ENCODE measurements around the gene PHACTR3.

PHACTR3 gene

DNA sequence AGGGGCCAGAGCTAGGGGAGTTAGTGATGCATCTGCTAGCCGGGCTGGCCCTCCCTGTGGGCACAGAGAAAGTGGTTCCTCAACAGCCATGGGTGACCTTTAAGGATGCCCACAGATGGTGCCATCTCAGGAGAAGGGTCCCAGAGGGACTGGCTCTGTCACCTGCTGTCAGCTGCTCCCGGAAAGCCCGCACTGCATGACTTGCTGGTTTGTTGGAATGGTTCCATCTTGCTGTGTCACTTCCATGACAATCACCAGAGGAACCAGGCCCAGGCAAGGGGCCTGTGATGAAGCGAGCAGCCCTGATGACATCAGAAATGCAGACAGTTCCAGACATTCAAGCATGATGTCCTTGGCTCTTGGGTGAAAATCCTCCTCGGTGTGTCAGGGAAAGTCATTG lies 125.2 kb downstream of the PHACTR3 start:
- TF ChIP-seq, protein P1, sequence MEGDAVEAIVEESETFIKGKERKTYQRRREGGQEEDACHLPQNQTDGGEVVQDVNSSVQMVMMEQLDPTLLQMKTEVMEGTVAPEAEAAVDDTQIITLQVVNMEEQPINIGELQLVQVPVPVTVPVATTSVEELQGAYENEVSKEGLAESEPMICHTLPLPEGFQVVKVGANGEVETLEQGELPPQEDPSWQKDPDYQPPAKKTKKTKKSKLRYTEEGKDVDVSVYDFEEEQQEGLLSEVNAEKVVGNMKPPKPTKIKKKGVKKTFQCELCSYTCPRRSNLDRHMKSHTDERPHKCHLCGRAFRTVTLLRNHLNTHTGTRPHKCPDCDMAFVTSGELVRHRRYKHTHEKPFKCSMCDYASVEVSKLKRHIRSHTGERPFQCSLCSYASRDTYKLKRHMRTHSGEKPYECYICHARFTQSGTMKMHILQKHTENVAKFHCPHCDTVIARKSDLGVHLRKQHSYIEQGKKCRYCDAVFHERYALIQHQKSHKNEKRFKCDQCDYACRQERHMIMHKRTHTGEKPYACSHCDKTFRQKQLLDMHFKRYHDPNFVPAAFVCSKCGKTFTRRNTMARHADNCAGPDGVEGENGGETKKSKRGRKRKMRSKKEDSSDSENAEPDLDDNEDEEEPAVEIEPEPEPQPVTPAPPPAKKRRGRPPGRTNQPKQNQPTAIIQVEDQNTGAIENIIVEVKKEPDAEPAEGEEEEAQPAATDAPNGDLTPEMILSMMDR (IDR thresholded peaks at IDR 0.05; ENCODE audit: extremely low read depth, insufficient read depth, missing control alignments) = no peak
- DNase-seq (ENCODE audit: low spot score) = no peak
- in situ Hi-C loops (cut with MboI; ENCODE audit: low pct_unique_long_range_greater_than_20kb, low sequenced_read_pairs, unreplicated experiment) = loop anchor here (25.0 kb wide), 1 partner anchor 117 kb away; the partner anchor contains the start of gene PHACTR3

DNA sequence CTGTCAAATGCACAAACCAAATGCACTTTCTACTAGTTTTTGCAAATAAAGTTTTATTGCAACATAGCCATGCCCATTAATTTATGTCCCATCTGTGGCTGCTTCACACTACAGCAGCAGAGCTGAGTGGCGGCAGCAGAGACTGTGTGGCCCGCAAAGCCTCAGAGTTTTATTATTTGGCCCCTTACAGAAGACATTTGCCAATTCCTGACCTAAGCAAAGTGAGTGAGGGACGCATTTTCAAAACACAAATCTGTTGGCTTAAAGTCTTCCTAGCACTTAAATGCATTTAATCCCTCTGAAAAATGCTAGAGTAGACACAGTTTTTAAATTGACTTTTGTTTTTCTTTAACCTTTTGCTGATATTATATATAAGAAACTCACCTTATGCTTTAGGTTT lies 126.4 kb downstream of the PHACTR3 start:
- no peak for DNase-seq (ENCODE audit: low spot score)
- in situ Hi-C loops (cut with MboI; ENCODE audit: low pct_unique_long_range_greater_than_20kb, low sequenced_read_pairs, unreplicated experiment) = loop anchor here (25.0 kb wide), 1 partner anchor 118 kb away; the partner anchor contains the start of gene PHACTR3
- TF ChIP-seq, protein P1 (IDR thresholded peaks at IDR 0.05; ENCODE audit: extremely low read depth, insufficient read depth, missing control alignments) = no peak

DNA sequence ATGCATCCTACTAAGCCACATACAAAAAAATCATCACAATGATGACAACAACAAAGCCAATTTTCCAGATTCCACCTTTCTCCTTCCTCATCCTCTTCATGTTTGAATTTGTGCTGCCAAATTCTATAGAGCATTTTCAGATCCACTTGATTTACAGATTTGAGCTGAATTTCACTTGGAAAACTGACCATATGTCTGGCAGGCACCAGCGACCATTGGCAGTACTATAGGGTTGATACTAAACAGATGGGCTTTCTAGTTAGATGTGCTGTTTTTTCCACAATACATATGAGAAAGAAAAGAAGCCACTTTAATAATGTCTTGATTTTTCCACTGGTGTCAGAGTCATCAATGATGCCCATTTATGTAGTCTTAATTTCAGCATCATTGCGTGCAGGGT lies 127.0 kb downstream of the PHACTR3 start:
- TF ChIP-seq, protein P1 (IDR thresholded peaks at IDR 0.05; ENCODE audit: extremely low read depth, insufficient read depth, missing control alignments) = no peak
- in situ Hi-C loops (cut with MboI; ENCODE audit: low pct_unique_long_range_greater_than_20kb, low sequenced_read_pairs, unreplicated experiment) = loop anchor here (25.0 kb wide), 1 partner anchor 119 kb away; the partner anchor contains the start of gene PHACTR3
- DNase-seq (ENCODE audit: low spot score) = no peak

DNA sequence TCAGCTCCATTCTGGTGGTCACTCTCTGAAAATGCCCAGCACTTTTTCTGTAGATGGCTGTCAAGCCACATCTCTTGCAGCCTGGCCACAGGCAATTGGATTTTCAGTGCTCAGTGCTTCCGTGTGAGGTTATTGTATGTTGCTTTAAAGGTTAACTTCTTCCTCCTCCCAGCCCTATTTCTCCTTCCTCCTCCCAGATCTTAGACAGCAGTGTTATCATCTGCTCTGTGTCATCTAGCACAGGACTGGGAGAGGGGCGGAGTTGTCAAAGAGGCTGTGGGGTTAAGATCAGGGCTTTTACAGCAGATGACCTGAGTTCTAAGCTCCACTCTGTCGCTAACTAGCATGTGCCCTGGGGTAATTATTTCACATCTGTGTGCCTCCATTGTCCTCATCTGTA lies 129.0 kb downstream of the PHACTR3 start:
- no peak for DNase-seq (ENCODE audit: low spot score)
- in situ Hi-C loops (cut with MboI; ENCODE audit: low pct_unique_long_range_greater_than_20kb, low sequenced_read_pairs, unreplicated experiment) = loop anchor here (25.0 kb wide), 1 partner anchor 121 kb away; the partner anchor contains the start of gene PHACTR3
- TF ChIP-seq, protein P1 (IDR thresholded peaks at IDR 0.05; ENCODE audit: extremely low read depth, insufficient read depth, missing control alignments) = no peak

DNA sequence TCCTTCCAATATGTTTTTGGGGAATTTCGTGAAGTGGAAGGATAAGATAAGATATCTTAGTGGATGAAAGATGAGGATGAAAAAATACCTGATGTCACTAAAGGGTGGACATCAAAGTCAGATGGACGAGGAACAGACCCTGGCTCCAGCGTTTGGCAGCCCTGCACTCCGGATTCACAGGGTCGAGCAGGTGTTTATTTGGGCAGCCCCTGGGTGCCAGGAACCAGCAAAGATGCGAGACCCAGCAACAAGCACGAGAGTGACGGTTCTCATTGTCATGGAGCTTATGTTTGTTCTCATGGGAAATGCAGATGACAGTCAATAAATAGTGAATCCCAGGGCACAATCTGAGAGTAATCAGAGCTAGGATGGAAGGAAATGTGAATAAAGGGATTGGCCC lies 131.1 kb downstream of the PHACTR3 start:
- in situ Hi-C loops (cut with MboI; ENCODE audit: low pct_unique_long_range_greater_than_20kb, low sequenced_read_pairs, unreplicated experiment) = loop anchor here (25.0 kb wide), 1 partner anchor 123 kb away; the partner anchor contains the start of gene PHACTR3
- TF ChIP-seq, protein P1 (IDR thresholded peaks at IDR 0.05; ENCODE audit: extremely low read depth, insufficient read depth, missing control alignments) = no peak
- DNase-seq (ENCODE audit: low spot score) = no peak

DNA sequence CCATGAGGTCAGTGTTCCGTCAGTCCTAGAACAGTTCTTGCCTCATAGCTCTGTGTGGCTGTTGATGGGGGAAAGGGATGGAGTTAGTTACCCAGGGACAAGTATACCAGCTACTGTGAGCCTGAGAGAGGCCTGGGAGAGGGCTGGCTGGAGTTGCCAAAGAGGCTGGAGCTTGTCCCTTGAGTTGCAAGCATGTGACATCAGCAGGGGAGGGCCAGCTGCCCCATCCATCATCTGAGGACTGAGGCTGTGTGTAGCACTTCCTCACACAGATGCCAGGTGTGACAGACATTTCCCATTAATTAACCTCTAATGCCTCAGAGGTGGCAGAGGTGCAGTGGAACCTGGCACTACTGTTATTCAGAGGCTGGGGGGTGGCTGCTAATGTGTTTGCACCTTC lies 131.6 kb downstream of the PHACTR3 start:
- TF ChIP-seq, protein P1 (IDR thresholded peaks at IDR 0.05; ENCODE audit: extremely low read depth, insufficient read depth, missing control alignments) = no peak
- no peak for DNase-seq (ENCODE audit: low spot score)
- in situ Hi-C loops (cut with MboI; ENCODE audit: low pct_unique_long_range_greater_than_20kb, low sequenced_read_pairs, unreplicated experiment) = loop anchor here (25.0 kb wide), 1 partner anchor 124 kb away; the partner anchor contains the start of gene PHACTR3

All from GM13977 (cell line).